Breast epithelium (tissue), 3 donors: ENCODE results near the gene NDUFV2.

Experiments
- CTCF ChIP-seq, 3 donors: fragments of 450-650 bp; IDR thresholded peaks; one replicate each; pipeline ENCODE4 v1.5.1; 2016 to 2017; ENCODE audit warnings: antibody characterized with exemption in 3 of 3, mild to moderate bottlenecking in 3 of 3, moderate library complexity in 3 of 3
- POLR2A ChIP-seq: fragments of 450-650 bp; IDR thresholded peaks from one replicate; pipeline ENCODE4 v1.6.1; 2016; ENCODE audit warnings: antibody characterized with exemption, mild to moderate bottlenecking, moderate library complexity

DNA sequence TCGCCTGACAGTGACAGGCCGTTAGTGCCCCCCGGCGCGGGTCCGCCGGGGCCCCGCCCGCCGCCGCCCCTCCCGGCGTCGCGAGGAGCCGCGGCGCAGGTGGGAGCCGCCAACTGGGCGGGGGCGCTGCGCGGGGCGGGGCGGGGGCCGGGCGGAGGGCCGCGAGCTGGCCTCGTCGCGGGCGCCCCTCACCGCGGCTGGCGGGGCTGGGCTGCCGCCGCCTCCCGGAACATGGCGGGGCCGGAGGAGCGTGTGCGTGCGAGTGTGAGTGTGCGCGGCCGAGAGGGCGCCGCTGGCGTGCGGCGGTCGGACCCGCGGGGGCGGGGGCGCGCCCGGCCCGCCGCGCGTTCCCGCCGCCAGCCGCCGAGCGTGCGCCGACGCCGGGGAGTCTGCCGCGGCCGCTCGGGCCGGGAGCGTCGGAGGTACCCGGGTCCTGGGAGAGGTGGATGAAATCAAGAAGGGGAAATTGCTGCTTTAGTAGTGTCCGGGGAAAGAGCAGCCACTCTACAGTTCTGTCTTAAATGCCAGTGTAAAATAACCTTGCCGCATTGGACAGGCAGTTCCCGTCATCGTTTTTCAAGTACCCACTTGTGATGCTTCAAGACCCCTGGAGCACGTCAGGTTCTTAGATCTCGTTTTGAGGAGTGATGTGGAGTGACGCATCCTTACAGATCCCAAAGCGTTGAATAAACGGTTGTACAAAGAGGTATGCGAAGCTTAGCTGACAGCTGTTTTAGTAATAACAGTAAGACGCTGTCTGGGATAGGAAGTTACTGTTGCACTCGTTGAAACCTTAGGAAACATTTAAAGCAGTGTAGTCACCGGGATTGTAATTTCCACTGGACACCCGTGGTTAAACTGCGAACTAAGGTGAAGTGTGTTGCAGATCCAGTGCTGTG, 34.9 kb downstream of the NDUFV2 start:
- TF ChIP-seq CTCF (IDR thresholded peaks at IDR 0.05), result no peak
- no peak for TF ChIP-seq POLR2A
